ENCODE results near the gene TRPT1. TPM values are rescaled to one million over a fixed set of nuclear protein-coding genes. Genes with fewer than 3 reads are reported as not detected.
A peak's percentile ranks its signal among the peaks of the same experiment; 100 is the strongest.

TRPT1 gene
- polyA plus RNA-seq, 3 donors, result 24.8 to 34.6 (median 31.6) TPM

DNA sequence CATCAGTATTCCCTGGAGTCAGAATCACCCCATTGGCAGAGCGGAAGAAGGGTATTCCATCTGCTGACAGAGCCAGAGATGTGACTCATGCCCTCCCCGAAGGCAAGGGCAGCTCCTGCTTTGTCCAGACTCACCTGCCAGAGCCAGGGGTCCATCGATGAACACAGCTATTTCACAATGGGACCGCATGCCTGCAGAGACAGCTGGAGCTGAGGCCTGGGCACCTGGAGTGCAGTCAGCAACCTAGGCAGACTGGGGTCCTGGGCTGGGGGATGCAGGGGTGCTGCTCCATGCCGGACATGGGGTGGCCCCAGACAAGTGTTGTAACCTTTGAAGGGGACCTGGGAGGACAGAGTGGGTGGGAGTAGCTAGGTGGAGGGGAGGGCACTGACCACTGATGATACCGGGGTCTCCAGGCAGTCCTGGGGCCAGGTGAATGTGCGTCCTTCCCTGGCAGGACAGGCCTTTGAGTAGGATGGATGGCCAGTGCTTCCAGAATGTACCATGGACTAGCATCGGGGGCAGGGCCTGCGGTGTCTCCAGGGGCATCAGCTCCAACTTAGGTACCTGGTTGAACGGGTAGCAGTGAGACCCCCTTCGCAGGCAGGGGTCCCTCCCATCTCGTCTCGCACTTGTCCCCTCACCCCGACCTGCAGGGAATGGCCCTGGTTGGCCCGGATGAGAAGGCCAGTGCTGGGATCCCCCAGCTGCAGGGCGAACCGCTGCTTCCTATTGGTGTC is 1.7 kb downstream of the TRPT1 start:
- no peaks in the 10 kb centered on the region for H3K9me3 ChIP-seq (replicated peaks in 1 of 2; ENCODE audit: control insufficient read depth in 1 of 2, insufficient read depth in 1 of 2, low read length in 2 of 2)
- Mint-ChIP-seq H3K4me3 (no peak overlapping the region), H3K4me1 (peaks cover 36% of the 10 kb centered on the region), H3K27me3 (ENCODE audit: low read depth in 3 of 3) (peaks cover 0 to 1% (median 0%) of the 10 kb centered on the region in 3 donors), H3K9me3 (no peaks in the 10 kb centered on the region), H3K27ac (peak overlapping the region; percentile 18 to 79 (median 48)), H3K36me3 (peaks cover 33 to 56% of the 10 kb centered on the region in 2 donors)
- H3K9ac ChIP-seq (ENCODE audit: insufficient read depth, low read length, poor library complexity, severe bottlenecking), result no peak overlapping the region
- intact Hi-C loops (cut with micrococcal nuclease), result no loop called here
- H3K4me2 ChIP-seq (replicated peaks; ENCODE audit: extremely low read depth, low read length, poor library complexity, severe bottlenecking), result peak overlapping the region; percentile 98
- WGBS (ENCODE audit: insufficient coverage), result 93% methylated on average over 17 of the region's 17 CpGs
- H3K4me3 ChIP-seq (replicated peaks in 1 of 3; ENCODE audit: low read depth in 2 of 3, low read length in 3 of 3), result peak overlapping the region in 1 of 3 experiments; percentile 96
- H3K79me2 ChIP-seq (ENCODE audit: insufficient read depth, low read length), result peaks cover 41% of the 10 kb centered on the region
- peaks cover 44 to 46% of the 10 kb centered on the region in 2 donors for H3K36me3 ChIP-seq (replicated peaks in 1 of 2; ENCODE audit: control insufficient read depth in 1 of 2, insufficient read depth in 2 of 2, low read length in 2 of 2)
- peaks cover 54% of the 10 kb centered on the region for H4K20me1 ChIP-seq (ENCODE audit: insufficient read depth, low read length)
- peak in 1 of 3 donors; percentile 4 for DNase-seq
- H3K27ac ChIP-seq (ENCODE audit: low read depth in 1 of 2, low read length in 2 of 2), result peak overlapping the region; percentile 12 to 92
- H2AFZ ChIP-seq (ENCODE audit: insufficient read depth, low read depth, low read length, poor library complexity, severe bottlenecking), result no peak overlapping the region
- H3K4me1 ChIP-seq (ENCODE audit: control insufficient read depth in 1 of 2, insufficient read depth in 2 of 2, low read length in 2 of 2), result peaks cover 32 to 43% of the 10 kb centered on the region in 2 donors
- no peaks in the 10 kb centered on the region for H3K27me3 ChIP-seq (ENCODE audit: control insufficient read depth in 2 of 2, insufficient read depth in 2 of 2, low read length in 2 of 2)
- TF ChIP-seq, protein P1, sequence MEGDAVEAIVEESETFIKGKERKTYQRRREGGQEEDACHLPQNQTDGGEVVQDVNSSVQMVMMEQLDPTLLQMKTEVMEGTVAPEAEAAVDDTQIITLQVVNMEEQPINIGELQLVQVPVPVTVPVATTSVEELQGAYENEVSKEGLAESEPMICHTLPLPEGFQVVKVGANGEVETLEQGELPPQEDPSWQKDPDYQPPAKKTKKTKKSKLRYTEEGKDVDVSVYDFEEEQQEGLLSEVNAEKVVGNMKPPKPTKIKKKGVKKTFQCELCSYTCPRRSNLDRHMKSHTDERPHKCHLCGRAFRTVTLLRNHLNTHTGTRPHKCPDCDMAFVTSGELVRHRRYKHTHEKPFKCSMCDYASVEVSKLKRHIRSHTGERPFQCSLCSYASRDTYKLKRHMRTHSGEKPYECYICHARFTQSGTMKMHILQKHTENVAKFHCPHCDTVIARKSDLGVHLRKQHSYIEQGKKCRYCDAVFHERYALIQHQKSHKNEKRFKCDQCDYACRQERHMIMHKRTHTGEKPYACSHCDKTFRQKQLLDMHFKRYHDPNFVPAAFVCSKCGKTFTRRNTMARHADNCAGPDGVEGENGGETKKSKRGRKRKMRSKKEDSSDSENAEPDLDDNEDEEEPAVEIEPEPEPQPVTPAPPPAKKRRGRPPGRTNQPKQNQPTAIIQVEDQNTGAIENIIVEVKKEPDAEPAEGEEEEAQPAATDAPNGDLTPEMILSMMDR (IDR thresholded peaks at IDR 0.05), result no peak

DNA sequence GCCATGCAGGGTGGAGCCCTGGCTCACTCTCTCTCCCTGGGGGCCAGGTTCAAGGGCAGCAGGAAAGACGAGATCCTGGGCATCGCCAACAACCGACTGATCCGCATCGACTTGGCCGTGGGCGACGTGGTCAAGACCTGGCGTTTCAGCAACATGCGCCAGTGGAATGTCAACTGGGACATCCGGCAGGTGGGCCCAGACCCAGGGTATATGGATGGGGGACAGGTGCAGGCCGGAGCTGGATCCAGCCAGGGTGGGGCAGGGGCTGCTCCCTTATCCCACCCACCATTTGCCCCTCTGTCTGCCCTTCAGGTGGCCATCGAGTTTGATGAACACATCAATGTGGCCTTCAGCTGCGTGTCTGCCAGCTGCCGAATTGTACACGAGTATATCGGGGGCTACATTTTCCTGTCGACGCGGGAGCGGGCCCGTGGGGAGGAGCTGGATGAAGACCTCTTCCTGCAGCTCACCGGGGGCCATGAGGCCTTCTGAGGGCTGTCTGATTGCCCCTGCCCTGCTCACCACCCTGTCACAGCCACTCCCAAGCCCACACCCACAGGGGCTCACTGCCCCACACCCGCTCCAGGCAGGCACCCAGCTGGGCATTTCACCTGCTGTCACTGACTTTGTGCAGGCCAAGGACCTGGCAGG is 2.9 kb downstream of the TRPT1 start:
- Mint-ChIP-seq H3K27ac (peak overlapping the region in 3 of 7 donors; percentile 15 to 41 (median 23)), H3K4me1 (peaks cover 30% of the 10 kb centered on the region), H3K9me3 (no peaks in the 10 kb centered on the region), H3K27me3 (ENCODE audit: low read depth in 3 of 3) (peaks cover 0 to 1% (median 0%) of the 10 kb centered on the region in 3 donors), H3K4me3 (no peak overlapping the region), H3K36me3 (peaks cover 45 to 58% of the 10 kb centered on the region in 2 donors)
- 89% methylated on average over 18 of the region's 24 CpGs for WGBS (ENCODE audit: insufficient coverage)
- no peak overlapping the region for H3K4me3 ChIP-seq (replicated peaks in 1 of 3; ENCODE audit: low read depth in 2 of 3, low read length in 3 of 3)
- peak in 1 of 3 donors; percentile 2 for DNase-seq
- peaks cover 56 to 58% of the 10 kb centered on the region in 2 donors for H3K36me3 ChIP-seq (replicated peaks in 1 of 2; ENCODE audit: control insufficient read depth in 1 of 2, insufficient read depth in 2 of 2, low read length in 2 of 2)
- peaks cover 40% of the 10 kb centered on the region for H3K79me2 ChIP-seq (ENCODE audit: insufficient read depth, low read length)
- H3K9ac ChIP-seq (ENCODE audit: insufficient read depth, low read length, poor library complexity, severe bottlenecking), result no peak overlapping the region
- no peaks in the 10 kb centered on the region for H3K27me3 ChIP-seq (ENCODE audit: control insufficient read depth in 2 of 2, insufficient read depth in 2 of 2, low read length in 2 of 2)
- no peak overlapping the region for H3K4me2 ChIP-seq (replicated peaks; ENCODE audit: extremely low read depth, low read length, poor library complexity, severe bottlenecking)
- no peaks in the 10 kb centered on the region for H3K9me3 ChIP-seq (replicated peaks in 1 of 2; ENCODE audit: control insufficient read depth in 1 of 2, insufficient read depth in 1 of 2, low read length in 2 of 2)
- peak overlapping the region; percentile 14 to 45 for H3K27ac ChIP-seq (ENCODE audit: low read depth in 1 of 2, low read length in 2 of 2)
- H4K20me1 ChIP-seq (ENCODE audit: insufficient read depth, low read length), result peaks cover 66% of the 10 kb centered on the region
- intact Hi-C loops (cut with micrococcal nuclease), result no loop called here
- H2AFZ ChIP-seq (ENCODE audit: insufficient read depth, low read depth, low read length, poor library complexity, severe bottlenecking), result no peak overlapping the region
- TF ChIP-seq, protein P1 (IDR thresholded peaks at IDR 0.05), result no peak
- peaks cover 28 to 39% of the 10 kb centered on the region in 2 donors for H3K4me1 ChIP-seq (ENCODE audit: control insufficient read depth in 1 of 2, insufficient read depth in 2 of 2, low read length in 2 of 2)
